T-helper 1 cell (primary cell): ENCODE measurements around the gene C20orf204.
A peak's percentile ranks its signal among the peaks of the same experiment; 100 is the strongest.

Experiments
- DNase-seq, 5 donors: peaks; one replicate each; pipeline ENCODE4 v3.0.0-alpha.2; 2012 to 2020

C20orf204 gene

DNA sequence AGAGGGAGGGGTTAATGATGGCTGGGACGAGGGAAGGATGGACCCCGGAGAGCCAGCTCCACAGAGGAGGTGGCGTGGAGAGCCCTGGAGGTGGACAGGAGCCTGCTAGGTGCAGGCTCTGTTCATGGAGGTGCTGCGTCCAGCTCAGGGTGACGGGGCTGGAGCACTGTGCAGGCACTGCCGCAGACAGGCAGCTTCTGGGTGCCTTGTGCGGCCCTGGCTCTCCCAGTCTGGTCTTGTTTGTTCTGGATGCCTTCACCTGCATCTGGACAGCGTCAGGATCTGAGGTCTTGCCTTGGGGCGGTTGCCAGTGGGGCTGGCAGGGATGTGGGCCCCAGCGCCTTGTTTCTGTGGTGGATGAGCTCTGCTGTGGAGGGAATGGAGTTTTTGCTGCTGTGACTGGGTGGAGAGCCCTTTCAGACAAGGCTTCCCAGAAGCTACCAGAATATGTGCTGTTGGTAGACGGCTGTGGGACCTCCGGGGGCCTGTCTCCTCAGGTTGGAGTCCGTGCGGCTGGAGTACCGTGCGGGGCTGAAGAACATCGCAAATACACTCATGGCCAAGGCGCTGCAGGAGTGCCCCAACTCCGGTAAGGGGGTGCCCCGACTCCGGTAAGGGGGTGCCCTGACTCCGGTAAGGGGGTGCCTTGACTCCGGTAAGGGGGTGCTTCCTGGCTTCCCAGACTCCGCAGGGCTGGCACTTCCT lies 7.8 kb upstream of the C20orf204 start:
- no peak for DNase-seq

DNA sequence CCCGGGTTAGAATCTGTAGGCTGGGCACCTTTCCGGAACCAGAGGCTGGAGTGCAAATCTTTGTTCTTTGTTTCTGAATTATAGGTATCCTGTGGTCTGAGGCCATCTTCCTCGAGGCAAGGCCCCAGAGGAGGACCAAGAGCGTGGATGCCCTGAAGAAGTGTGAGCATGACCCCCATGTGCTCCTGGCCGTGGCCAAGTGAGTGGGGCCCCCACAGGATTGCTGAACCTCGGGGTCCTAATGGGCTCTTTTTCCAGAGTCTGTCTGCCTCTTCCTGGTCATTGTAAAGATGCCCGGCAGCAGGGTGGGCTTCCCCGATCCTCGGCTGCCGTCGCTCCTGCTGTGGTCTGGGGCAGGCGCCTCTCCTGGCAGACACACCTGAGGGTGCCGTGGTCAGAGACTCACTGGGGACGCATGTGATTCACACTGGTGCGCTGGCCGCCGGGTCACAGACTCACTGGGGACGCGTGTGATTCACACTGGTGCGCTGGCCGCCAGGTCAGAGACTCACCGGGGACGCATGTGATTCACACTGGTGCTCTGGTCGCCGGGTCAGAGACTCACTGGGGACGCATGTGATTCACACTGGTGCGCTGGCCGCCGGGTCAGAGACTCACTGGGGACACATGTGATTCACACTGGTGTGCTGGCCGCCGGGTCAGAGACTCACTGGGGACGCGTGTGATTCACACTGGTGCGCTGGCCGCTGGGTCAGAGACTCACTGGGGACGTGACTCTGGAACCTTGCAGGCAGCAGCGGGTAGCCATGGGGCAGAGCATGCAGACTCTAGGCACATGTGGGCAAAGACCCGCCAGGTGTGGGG lies 6.5 kb upstream of the C20orf204 start:
- no peak for DNase-seq

DNA sequence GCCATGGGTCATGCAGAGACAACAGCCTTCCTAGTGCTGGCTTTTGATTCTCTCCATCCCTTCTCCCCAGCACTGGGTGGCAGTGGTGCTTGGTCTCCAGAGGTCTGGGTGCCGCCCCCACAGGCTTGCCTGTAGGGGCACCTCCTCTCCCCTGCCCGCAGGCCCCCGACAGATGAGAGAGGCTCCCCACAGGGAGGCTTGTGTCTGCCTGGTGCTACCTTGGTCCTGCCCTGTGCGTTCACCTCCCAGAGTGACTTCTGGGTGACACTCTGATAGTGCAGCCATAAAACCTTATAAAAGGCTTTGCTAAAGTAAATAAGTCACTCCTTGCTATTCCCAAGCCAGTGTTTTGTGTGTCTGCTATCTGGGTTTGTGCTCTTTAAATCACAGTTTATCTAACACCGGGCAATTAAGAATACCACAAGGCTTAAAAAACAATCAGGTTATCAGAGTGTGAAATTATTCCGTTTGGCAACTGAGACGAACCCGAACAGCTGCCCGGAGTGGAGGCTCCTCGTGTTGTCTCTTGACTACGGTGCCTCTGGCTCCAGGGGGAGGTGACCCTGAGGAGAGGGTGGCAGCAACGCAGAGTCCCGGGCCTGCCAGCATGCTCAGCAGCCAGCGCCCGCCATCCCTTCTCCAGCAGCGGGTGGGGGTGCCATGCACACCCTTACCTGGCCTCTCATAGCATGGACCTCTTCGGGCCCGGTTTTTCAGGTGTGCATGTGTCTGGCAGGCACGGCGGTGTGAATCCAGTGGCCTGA lies 5.4 kb upstream of the C20orf204 start:
- DNase-seq, result no peak

DNA sequence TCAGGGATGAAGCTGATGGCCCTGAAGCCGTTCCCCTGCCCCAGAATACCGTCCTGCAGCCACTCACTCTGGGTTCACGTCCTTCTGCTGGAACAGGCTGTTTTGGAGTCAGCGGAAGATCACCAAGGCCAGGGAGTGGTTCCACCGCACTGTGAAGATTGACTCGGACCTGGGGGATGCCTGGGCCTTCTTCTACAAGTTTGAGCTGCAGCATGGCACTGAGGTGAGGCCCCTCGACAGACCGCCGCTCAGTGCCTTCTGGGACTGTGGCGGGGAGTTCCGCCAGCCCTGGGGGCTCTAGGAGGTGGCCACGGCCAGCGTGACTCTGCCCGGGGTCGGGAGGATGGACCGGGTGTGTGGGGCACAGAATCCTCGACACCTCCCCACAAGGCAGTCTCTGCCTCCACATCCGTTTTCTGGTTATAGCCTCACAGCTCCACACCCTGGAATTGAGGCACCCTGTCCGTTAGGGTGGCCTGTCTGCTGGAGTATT lies 4.1 kb upstream of the C20orf204 start:
- DNase-seq, result no peak

DNA sequence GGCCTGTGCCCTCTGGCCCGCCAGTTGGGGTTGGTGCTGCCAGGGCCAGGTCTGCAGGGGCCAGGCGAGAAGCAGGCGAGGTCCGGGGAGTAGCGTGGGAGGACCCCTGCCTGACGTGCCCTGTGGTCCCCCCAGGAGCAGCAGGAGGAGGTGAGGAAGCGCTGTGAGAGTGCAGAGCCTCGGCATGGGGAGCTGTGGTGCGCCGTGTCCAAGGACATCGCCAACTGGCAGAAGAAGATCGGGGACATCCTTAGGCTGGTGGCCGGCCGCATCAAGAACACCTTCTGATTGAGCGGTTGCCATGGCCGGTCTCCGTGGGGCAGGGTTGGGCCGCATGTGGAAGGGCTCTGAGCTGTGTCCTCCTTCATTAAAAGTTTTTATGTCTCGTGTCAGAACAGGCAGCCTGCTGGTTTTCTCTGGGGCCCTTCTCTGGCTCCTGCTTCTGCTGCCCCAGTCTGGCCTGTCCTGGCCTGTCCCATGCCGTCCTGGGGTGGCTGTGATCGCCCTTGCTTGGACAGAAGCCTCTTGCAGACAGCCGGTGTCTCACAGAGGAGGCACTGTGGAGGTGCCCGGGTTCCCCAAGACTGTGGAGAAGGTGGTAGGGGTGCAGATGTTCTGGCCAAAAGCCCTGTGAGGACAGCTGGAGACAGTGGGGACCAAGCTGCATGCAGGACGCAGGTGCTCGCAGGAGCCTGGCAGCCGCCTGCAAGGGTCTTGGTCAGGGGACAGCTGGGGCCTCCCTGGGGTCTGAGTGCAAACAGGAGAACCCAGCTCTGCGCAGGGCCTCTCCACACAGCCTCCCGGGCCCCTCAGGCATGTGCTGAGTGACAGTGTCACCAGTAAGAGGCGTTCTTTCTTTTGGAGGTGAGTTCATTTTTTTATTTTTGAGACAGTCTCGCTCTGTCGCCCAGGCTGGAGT lies 3.0 kb upstream of the C20orf204 start:
- no peak for DNase-seq

DNA sequence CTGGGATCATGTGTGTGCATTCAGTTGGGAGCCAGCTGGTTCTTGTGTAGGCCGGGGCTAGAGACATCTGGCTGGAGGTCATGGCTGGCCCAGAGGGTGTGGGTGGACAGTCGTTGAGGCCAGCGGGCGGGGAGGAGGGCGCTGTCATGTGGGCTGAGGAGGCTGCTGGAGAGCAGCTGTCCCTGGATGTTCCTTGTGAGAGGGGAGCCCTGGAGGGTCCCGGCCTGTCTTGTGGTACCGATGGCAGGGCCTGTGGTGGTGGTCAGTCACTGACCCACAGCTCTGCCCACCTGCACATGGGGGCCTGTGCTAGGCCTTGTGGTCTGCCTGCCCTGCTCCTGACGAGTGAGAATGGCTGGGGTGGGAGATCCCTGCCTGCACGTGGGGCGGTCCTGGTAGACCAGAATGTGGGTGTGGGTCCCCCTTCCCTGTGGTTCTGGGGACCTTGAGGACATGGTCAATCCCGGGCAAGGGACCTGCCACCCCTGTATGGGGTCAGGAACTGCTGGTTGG lies 1.9 kb upstream of the C20orf204 start:
- DNase-seq, result no peak

DNA sequence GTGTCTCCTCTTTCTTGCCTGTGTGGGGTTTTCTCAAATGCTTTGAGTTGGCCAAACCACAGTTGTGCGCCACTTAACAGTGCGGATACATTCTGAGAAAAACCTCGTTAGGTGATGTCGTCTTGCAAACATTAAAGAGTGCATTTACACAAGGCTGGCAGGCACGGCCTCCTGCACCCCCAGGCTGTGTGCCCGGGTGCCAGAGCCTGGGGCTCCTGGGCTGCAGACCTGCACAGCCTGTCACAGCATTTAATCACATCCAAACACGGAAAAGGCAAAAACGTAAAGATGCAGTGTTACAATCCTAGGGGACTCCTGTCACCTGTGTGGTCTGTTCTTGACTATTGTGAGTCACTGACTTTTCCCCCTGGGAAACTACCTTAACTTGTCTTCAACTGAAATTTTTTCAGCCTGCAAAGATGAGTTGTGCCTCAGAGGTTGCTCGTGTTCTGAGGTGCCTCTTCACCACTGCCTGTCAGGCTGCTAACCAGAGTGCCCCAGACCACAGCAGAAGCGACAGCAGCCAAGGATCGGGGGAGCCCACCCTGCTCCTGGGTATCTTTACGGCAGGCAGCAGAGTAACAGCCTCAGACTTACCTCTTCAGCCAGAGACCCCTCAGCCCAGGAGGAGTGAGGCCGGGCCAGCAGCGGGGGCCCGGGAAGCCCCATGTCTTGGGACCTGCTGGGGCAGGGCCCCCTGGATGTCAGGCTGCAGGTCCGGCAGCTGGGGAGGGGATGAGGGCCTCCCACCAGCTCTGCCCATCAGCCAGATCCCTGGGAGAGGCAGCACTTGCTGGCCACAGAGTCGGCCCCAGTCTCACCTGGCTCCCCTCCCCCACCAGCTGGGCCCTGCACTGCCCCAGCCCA lies 683 bp upstream of the C20orf204 start:
- DNase-seq, result peak in 1 of 5 donors; percentile 77

DNA sequence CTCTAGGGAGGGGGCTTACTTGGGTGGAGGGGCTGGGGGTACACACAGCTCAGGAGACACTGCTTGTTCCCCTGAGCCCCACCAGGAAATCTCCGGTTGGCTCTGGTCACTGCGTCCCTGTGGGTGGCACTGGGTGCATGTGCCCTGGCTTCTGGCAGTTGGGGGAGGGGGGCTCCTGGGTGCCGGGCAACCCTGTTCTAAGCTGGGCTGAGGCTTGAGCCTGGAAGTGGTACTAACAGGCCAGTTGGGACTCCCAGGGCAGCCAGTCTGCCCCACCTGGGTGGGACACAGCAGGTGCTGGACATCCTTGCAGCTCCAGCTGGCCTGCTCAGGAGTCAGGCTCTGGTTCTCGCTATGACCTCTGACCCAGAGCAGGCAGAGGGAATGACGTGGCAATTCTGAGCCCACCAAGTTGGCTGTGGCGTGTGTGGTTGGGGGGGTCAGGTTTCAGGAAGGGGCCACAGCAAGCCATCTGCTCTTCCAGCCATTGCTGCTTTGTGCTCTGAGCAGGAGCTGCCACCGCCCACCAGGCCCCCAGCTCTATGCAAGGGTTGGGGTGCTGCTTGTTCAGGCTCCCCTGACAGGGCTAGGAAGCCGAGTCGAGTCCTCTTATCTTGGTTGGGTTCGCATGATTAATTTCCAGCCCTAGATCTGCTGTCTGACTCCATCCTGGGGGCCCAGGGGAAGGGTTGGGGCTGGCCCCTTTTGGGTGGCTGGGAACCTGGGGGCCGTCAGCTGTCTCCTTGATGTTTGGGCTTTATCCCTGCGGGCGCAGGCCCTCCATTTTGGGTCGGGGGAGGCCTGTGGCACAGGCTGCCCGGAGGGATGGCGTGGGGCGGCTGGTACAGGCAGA lies 590 bp downstream of the C20orf204 start:
- DNase-seq, result no peak

DNA sequence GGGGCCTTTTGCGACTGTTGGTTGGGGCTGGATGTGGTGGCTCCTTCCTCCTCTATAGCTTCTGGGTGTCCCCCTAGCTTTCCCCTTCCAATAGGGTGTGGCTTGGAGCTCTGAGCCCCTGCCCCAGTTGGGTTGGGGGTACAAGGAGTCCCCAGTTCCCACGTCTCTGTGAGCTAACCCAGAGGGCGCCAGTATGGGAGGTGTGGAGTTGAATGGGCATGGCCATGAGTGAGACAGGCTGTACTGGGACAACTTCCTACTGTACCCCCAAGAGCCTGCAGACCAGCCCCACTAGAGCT lies 1.2 kb downstream of the C20orf204 start:
- no peak for DNase-seq

DNA sequence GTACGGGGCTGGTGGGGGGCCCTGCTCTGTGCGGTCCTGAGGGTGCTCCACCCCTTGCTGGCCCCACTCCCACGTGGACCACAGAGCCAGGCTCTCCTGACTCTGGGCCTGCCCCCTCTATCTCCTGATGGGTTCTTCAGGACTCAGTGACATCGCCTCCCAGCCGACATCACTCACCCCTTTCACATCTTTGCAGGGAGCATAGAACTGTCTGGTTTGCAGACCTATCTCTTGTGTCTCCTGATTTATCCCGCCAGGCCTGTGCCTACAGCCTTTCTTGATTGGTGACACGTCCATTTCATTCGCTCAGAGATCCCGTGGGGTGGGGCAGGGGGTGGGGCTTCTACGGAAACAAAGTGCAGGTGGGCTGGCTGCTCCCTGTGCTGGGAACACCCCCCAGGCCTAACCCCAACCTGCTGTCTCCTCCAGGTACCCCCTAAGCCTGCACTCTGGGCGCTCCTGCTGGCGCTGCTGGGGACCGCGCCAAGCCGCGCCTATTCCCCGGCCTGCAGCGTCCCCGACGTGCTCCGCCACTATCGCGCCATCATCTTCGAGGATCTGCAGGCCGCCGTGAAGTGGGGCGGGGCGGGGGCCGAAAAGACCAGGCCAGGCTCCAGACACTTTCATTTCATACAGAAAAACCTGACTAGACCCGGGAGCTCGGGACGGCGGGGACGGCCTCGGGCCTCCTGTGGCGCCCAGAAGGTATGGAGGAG lies 1.7 kb downstream of the C20orf204 start:
- DNase-seq, result peak in 1 of 5 donors; percentile 28

DNA sequence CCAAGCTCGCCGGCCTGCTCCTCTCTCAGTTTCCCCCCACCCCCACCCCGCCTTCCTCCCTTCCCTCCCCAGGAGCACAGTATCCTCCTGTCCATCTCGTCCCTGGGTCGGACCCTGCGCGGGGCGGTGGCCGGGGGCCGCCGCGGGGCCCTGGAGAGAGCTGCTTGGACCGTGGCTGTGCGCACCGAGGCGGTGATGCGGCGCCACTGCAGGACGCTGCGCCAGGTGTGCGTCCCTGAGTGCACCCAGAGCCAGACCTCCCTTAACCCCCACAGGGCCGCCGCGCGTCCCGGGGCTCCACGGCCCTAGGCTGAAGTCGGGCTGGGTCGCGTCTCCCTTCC lies 2.2 kb downstream of the C20orf204 start:
- DNase-seq, result peak in 1 of 5 donors; percentile 48

DNA sequence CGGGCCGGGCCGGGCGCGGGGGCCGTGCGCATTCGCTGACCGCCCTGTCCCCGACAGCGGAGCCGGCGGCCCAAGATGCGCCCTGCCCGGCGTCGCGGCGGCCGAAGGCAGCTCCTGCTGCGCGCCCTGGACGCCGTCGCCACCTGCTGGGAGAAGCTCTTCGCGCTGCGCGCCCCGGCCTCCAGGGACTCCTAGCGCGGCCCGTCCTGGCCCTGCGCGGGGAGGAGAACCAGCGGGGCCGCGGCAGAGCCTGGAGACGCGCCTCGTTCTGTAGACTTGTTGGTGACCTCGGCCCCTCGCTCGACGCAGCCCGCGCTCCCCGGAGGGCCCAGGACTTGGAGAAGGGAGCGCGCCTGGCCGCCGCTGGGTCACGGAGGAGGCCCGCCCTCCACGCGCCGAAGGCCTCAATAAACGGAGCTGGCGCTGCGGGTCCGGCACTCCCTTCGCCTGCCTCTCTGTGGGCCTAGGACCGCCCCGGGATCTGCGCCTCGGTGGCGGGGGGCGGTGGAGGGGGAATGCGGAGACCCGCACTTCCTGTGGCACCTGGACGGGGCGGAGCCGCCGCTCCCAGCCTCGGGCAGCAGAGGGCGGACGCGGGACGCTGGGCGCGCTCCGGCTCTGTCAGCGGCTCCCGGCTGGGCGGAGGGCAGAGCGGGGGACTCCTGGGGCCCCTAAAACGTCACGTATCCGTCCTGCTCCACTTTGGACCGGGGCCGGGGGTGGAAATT lies 2.7 kb downstream of the C20orf204 start:
- peak; percentile 56 to 82 (median 64) for DNase-seq

DNA sequence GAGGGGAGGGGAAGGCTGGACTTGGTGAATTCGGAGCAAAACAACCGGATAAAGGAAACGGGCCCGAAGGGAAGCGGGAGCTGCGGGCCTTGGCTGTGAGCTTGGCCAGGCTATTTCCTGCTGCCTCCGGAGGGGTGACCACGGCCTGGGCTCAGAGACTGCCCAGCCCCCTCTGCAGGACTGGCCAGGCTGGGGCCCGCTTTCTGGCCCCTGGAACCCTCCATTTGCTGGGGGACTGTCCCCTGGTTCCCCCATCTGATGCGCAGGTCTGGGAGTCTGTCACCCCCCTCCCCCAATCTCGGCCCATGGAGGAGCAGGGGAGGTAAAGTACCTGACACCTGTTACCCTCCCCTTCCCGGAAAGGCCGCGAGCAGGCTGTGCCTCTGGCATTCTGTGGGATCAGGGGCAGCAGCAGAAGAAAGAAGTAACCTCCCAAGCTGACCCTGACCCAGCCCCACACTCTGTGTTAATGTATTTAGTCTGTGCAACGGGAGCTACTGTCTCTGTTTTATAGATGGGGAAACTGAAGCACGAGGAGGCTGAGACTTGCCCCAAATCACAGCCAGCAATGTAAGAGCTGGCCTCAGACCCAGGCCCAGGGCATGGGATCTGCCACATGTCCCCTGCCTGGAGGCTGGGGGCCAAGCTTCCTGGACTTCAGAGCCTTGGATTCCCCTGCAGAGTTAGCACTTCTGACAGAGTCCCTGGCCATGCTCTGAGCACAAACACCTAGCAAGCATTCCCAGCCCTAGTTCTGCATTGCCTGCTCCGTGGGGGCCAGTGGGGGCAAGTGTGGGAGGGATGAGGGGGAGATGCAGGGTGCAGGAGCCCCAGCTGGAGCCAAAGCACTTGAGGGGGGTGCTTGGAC lies 3.5 kb downstream of the C20orf204 start:
- DNase-seq, result no peak

DNA sequence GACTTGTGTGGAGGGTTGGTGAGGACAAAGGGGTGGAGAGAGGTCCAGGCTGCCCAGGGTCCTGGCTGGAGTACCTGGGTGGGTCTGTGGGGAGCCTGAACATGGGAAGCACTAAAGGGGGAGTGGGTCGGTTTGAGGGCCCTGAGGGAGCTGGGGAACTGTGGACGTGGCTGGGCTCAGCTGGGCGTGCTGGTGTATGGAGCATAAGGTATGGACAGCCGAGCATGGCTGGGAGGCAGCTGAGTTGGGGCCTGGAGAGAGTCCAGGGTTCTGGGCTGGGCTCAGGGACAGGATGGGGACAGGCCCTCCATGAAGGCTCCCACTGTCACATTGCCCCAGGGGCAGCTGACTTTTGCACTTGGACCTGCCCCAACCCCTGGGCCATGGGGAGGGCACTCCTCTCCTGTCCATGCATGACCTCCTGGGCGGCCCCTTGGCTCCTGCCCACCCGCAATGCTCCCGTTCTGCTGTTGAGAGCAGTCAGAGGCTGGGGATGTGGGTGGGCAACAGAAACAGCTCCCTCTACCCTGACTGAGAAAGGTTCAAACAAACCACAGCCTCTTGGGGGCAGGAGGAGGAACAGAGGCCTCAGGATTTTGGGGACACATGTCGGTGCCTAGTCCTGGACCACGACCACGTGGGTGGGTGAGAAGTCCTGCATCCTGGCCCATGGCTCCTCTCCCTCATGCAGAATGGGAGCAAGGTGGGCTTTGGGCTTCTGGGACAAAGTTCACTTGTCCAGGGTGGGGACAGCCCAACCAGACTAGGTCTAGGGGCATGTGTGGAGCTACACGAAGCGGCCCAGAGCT lies 4.5 kb downstream of the C20orf204 start:
- no peak for DNase-seq

DNA sequence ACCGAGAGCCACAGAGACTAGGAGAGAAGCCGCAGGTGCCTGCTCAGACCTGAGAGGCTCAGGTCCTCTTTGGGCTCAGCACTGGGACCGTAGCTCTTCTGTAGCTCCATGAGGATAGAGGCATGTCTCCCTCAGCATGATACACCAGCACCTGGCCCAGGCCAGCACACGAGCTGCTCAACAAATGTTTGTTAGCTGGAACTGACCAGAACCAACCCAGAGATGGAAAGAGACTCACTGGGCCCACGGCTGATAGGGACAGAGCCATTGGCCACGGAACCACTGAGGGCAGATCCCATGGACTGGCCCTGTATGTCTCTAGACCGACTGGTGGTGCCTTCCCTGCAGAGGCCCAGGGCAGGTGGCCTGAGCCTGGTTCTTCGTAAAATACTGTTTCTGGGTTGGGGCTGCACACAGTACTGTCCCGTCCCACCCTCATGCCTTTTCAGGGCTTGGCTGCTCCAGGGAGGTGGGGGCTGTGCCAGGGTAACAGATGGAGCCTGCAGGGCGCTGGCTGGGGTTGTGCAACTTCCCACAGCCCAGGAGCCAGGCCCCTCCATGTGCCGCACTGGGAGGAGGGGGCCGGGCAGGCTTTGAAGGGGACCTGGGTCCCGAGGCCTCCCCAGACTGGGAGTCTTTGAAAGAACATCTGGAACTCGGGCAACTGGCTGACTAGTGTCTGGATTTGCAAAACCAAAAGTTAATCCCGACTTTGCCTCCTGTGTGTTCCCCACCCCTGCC lies 5.2 kb downstream of the C20orf204 start:
- DNase-seq, result no peak

DNA sequence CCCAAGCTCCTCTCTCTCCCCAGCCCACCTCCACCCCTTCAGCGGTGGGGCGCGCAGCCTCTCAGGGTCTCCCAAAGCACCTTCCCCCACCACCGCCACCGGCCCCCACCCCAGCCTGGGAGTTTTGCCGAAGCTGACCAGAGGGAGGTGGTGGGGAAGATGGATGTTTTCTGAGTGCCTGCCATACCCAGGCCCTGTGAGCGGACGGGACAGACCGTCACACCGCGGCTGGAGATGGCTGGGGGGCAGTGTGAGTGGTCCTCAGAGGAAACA lies 5.7 kb downstream of the C20orf204 start:
- DNase-seq, result no peak
